HepG2 (cell line): ENCODE data around the gene HPCAL1. TPM values are rescaled to one million over a fixed set of nuclear protein-coding genes. Genes with fewer than 3 reads are reported as not detected.

Experiments used
- ATAC-seq: fragments of 200-7000 bp; cut with Tn5 transposase; 3 replicates; pipeline ENCODE4 v1.9.1; 2020; ENCODE audit warnings: mild to moderate bottlenecking, moderate library complexity
- BruUV-seq: library from RNA; stranded (reverse); fragments of 400-500 nt; replicated peaks from 2 replicates; lab custom pipeline; 2021; lab: Mats Ljungman, UMichigan
- CTCF ChIA-PET: fragments of 300-600 bp; formaldehyde crosslinking; extraction: SDS; loops from one replicate; lab custom pipeline; 2021; ENCODE audit warnings: low total read pairs, inconsistent platforms, low intra/inter-chr PET ratio; lab: Yijun Ruan, JAX
- POLR2A ChIA-PET: fragments of 350-600 bp; sonication (Branson Sonifier 250); formaldehyde crosslinking; loops from one replicate; lab custom pipeline; 2020; ENCODE audit warnings: antibody characterized with exemption, inconsistent platforms; lab: Yijun Ruan, JAX
- DNase-seq: peaks from one replicate; pipeline ENCODE4 v3.0.0-alpha.2; 2015; ENCODE audit warnings: low spot score
- FAIRE-seq: peaks from 3 replicates; lab custom pipeline; 2011; peaks lifted over from hg19 to GRCh38; lab: Jason Lieb, UNC
- H2AFZ ChIP-seq: one replicate; pipeline ENCODE4 v1.6.1; 2011; ENCODE audit warnings: low read length, inconsistent platforms
- H3K27ac ChIP-seq: fragments of 300-600 bp; 3 replicates; pipeline ENCODE4 v1.8.0; 2011; ENCODE audit warnings: mixed run types, mild to moderate bottlenecking, mixed read lengths, low read length, inconsistent platforms; ENCODE audit not compliant: insufficient read depth; ENCODE audit errors: extremely low read length
- H3K27me3 ChIP-seq, 2 experiments: fragments of 200-600 bp in 1 of 2; 2 replicates in 1 of 2; 3 replicates in 1 of 2; pipeline versions ENCODE4 v1.6.0 to v1.8.0; 2011; ENCODE audit warnings: low read length in 2 of 2, mild to moderate bottlenecking in 2 of 2, moderate library complexity in 2 of 2, inconsistent platforms in 1 of 2; ENCODE audit not compliant: insufficient read depth in 2 of 2, control insufficient read depth in 1 of 2
- H3K36me3 ChIP-seq, 2 experiments: fragments of 200-600 bp in 1 of 2; replicated peaks in 1 of 2; 2 replicates in 1 of 2; 3 replicates in 1 of 2; pipeline versions ENCODE4 v1.5.1 to v1.8.0; 2011; ENCODE audit warnings: low read length in 2 of 2, inconsistent platforms in 1 of 2; ENCODE audit not compliant: insufficient read depth in 2 of 2, control insufficient read depth in 1 of 2
- H3K4me1 ChIP-seq: 2 replicates; pipeline ENCODE4 v1.5.1; 2012; ENCODE audit warnings: low read length, inconsistent platforms; ENCODE audit not compliant: insufficient read depth
- H3K4me2 ChIP-seq: 2 replicates; pipeline ENCODE4 v1.6.0; 2011; ENCODE audit warnings: low read depth, low read length, inconsistent platforms
- H3K4me3 ChIP-seq, 3 experiments: fragments of 200-600 bp in 1 of 3; sonication (generic), shearing (Covaris generic) in 1 of 3; replicated peaks in 1 of 3; 2 replicates each; pipeline ENCODE4 v1.5.1; 2011 to 2016; ENCODE audit warnings: low read length in 3 of 3, inconsistent platforms in 2 of 3, low read depth in 2 of 3, mild to moderate bottlenecking in 2 of 3, control low read depth in 1 of 3, mixed read lengths in 1 of 3; ENCODE audit not compliant: insufficient read depth in 1 of 3
- H3K79me2 ChIP-seq: one replicate; pipeline ENCODE4 v1.6.1; 2011; ENCODE audit warnings: low read length, inconsistent platforms; ENCODE audit not compliant: insufficient read depth
- H3K9ac ChIP-seq: 2 replicates; pipeline ENCODE4 v1.6.0; 2011; ENCODE audit warnings: mild to moderate bottlenecking, low read depth, low read length, inconsistent platforms; ENCODE audit not compliant: insufficient read depth
- H3K9me3 ChIP-seq: 2 replicates; pipeline ENCODE4 v1.5.1; 2012; ENCODE audit warnings: mild to moderate bottlenecking, low read length
- H4K20me1 ChIP-seq: 2 replicates; pipeline ENCODE4 v1.6.0; 2011; ENCODE audit warnings: inconsistent platforms, mild to moderate bottlenecking, low read length, moderate library complexity; ENCODE audit not compliant: insufficient read depth
- CREM ChIP-seq, 2 experiments: sonication (generic) in 1 of 2; formaldehyde crosslinking in 1 of 2; IDR thresholded peaks; 2 replicates each; pipeline versions ENCODE4 v1.4.0 to v1.6.1; 2016 to 2020; ENCODE audit warnings: antibody characterized with exemption in 1 of 2, mild to moderate bottlenecking in 1 of 2, missing genetic modification reagents in 1 of 2
- FOXP1 ChIP-seq, 2 experiments: fragments of 450-650 bp in 1 of 2; IDR thresholded peaks; 2 replicates each; pipeline ENCODE4 v1.6.1; 2017 to 2018; ENCODE audit warnings: antibody characterized with exemption in 1 of 2
- RAD21 ChIP-seq: fragments of 450-650 bp; formaldehyde crosslinking; IDR thresholded peaks from 2 replicates; pipeline ENCODE4 v1.5.0; 2020; ENCODE audit warnings: mild to moderate bottlenecking
- STAG1 ChIP-seq: sonication (generic); formaldehyde crosslinking; IDR thresholded peaks from 2 replicates; pipeline ENCODE4 v1.4.0; 2020; ENCODE audit warnings: missing genetic modification reagents
- ZFYVE20 ChIP-seq: sonication (generic); formaldehyde crosslinking; IDR thresholded peaks from 2 replicates; pipeline ENCODE4 v1.8.0; 2023; ENCODE audit warnings: low read depth, mild to moderate bottlenecking, moderate library complexity, missing genetic modification reagents, borderline replicate concordance
- whole genome bisulfite sequencing: methylation state at CpG from one replicate; pipeline ENCODE4 v1.1.6; 2017; ENCODE audit warnings: low lambda C conversion rate; 5-methylcytosine and 5-hydroxymethylcytosine counted together
- in situ Hi-C: cut with HindIII; loops from 2 replicates; pipeline ENCODE4 v1.10.0; 2017; ENCODE audit warnings: low pct_unique_long_range_greater_than_20kb; ENCODE audit not compliant: extremely low pct_ligation_motif_present
- intact Hi-C: fragments of 100-400 bp; cut with micrococcal nuclease; formaldehyde crosslinking; loops from one replicate; pipeline ENCODE4 v1.10.0; 2022; ENCODE audit not compliant: unreplicated experiment
- polyA plus RNA-seq, 8 experiments: library from polyadenylated mRNA; depleted of rRNA in 3 of 8; stranded (reverse) in 7 of 8; unstranded in 1 of 8; fragments of >200 nt; fragmentation: Illumina TruSeq in 4 of 8; extraction: Trizol in 4 of 8; gene quantifications; 2 replicates each; pipeline versions ENCODE4 v1.2.1 to v1.2.3, GENCODE V29; 2011 to 2016; ENCODE audit warnings: low read depth in 4 of 8, missing spikeins in 1 of 8, mixed read lengths in 1 of 8; ENCODE audit not compliant: insufficient read depth in 1 of 8
- total RNA-seq, 5 experiments: library from RNA; depleted of rRNA; stranded (reverse); fragments of >200 nt; fragmentation: Illumina TruSeq; extraction: Trizol; gene quantifications; 2 replicates each; pipeline ENCODE4 v1.2.3, GENCODE V29; 2016; ENCODE audit warnings: low read depth in 1 of 5
- TF ChIP-seq, protein P1 (sequence below): sonication (generic); formaldehyde crosslinking; IDR thresholded peaks from 2 replicates; pipeline ENCODE4 v1.4.0; 2020; ENCODE audit warnings: missing genetic modification reagents
- TF ChIP-seq, protein P2 (sequence below): sonication (generic); formaldehyde crosslinking; IDR thresholded peaks from 2 replicates; pipeline ENCODE4 v1.5.0; 2020; ENCODE audit warnings: mild to moderate bottlenecking, missing genetic modification reagents, moderate library complexity

The HPCAL1 gene
- total and polyA plus RNA-seq, 2 of the 13 experiments (the other 11 are each of a cell fraction or from before 2014, with no cell fraction given): 29.5 to 29.9 TPM

DNA sequence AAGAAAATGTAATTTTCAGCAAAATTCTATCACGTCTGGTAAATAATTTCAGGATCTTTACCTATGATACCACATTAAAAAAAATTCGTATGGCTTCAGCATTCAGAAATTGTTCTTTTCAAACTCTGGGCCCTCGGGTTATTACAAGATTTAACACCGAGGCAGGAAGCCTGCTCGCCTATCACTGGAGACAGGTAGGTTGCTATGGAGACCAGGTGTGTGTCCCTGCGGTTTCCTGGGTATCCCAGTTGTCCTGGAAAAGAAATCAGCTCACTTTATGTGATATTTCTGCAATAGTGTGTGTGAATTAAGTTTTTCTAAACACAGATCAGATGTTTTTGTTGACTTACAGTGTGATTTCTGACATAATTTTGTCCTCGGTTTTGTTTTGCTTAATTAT lies 14.2 kb downstream of the HPCAL1 start (continued):
- TF ChIP-seq, protein P1, sequence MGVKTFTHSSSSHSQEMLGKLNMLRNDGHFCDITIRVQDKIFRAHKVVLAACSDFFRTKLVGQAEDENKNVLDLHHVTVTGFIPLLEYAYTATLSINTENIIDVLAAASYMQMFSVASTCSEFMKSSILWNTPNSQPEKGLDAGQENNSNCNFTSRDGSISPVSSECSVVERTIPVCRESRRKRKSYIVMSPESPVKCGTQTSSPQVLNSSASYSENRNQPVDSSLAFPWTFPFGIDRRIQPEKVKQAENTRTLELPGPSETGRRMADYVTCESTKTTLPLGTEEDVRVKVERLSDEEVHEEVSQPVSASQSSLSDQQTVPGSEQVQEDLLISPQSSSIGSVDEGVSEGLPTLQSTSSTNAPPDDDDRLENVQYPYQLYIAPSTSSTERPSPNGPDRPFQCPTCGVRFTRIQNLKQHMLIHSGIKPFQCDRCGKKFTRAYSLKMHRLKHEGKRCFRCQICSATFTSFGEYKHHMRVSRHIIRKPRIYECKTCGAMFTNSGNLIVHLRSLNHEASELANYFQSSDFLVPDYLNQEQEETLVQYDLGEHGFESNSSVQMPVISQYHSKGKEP (CRISPR knock-in tag): no peak
- no peak for TF ChIP-seq FOXP1 (IDR thresholded peaks at IDR 0.05)
- no peak for TF ChIP-seq FOXP1 (CRISPR knock-in tag; IDR thresholded peaks at IDR 0.05)

DNA sequence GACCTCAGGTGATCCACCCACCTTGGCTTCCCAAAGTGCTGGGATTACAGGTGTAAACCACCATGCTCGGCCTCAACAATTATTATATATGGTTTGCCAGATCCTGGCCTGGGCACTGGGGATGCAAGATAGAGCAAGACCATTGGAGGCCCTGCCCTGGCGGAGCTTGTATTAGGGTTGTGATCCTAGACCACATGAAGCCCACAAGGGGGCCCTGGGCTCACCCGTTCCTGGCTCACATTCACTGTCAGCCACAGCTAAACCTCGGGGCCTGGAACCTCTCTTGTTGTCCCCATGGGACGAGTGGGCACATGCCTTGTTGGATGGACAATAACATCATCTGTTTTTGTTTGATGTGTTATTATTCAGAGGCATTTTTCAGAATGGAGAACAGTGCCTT lies 14.9 kb downstream of the HPCAL1 start:
- TF ChIP-seq STAG1 (peak; percentile 44), ZFYVE20 (CRISPR knock-in tag) (no peak), RAD21 (CRISPR knock-in tag) (peak; percentile 61; the same call in 1 of the 2 replicates), CREM (IDR thresholded peaks at IDR 0.05) (no peak), CREM (CRISPR knock-in tag; IDR thresholded peaks at IDR 0.05) (no peak)
- TF ChIP-seq, protein P2, sequence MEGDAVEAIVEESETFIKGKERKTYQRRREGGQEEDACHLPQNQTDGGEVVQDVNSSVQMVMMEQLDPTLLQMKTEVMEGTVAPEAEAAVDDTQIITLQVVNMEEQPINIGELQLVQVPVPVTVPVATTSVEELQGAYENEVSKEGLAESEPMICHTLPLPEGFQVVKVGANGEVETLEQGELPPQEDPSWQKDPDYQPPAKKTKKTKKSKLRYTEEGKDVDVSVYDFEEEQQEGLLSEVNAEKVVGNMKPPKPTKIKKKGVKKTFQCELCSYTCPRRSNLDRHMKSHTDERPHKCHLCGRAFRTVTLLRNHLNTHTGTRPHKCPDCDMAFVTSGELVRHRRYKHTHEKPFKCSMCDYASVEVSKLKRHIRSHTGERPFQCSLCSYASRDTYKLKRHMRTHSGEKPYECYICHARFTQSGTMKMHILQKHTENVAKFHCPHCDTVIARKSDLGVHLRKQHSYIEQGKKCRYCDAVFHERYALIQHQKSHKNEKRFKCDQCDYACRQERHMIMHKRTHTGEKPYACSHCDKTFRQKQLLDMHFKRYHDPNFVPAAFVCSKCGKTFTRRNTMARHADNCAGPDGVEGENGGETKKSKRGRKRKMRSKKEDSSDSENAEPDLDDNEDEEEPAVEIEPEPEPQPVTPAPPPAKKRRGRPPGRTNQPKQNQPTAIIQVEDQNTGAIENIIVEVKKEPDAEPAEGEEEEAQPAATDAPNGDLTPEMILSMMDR: peak; percentile 25
- intact Hi-C loops: no loop called here
- Histone ChIP-seq H3K79me2 (peaks cover 60% of the 10 kb centered on the region), H3K27ac (no peak overlapping the region), H4K20me1 (peaks cover 14% of the 10 kb centered on the region), H3K9me3 (no peaks in the 10 kb centered on the region), H2AFZ (no peak overlapping the region), H3K9ac (no peak overlapping the region), H3K36me3 (peaks cover 0 to 10% of the 10 kb centered on the region in 2 experiments; a peak in 2 of 5 replicates), H3K27me3 (no peaks in the 10 kb centered on the region), H3K4me1 (peaks cover 6% of the 10 kb centered on the region), H3K4me2 (no peak overlapping the region), H3K4me3 (no peak overlapping the region)
- POLR2A ChIA-PET: no interaction called here
- ATAC-seq: peak; percentile 80
- CTCF ChIA-PET: interaction anchor here (1.8 kb wide), 1 partner anchor 91 kb away, joined by 4 read pairs; no protein-coding TSS in a partner anchor
- BruUV-seq: no TSS peak
- no peak for DNase-seq
- no peak for FAIRE-seq
- WGBS: 78% methylated on average over 5 of the region's 5 CpGs
- in situ Hi-C loops: no loop called here
